T-helper 2 cell treated with Interferon-gamma antibody and Interleukin-4, amounts not matched to agents 100 ng/mL and 5 ng/mL, for 36 hours (primary cell): ENCODE results near the gene WNT6. TPM values are rescaled to one million over a fixed set of nuclear protein-coding genes. Genes with fewer than 3 reads are reported as not detected.

Experiments used
- intact Hi-C: fragments of 100-400 bp; cut with micrococcal nuclease; formaldehyde crosslinking; loops from one replicate; pipeline ENCODE4 v1.15.1; 2023
- total RNA-seq: library from RNA; stranded (reverse); gene quantifications from 2 replicates; pipeline ENCODE4 v1.2.3, GENCODE V29; 2022

The WNT6 gene
- 0.11 TPM in 1 of 2 replicates, not detected in the other for total RNA-seq

- intact Hi-C loops: no loop called here
Observed at GRCh38 chr2:218859556-218859987, at the start of gene WNT6. TSS of gene WNT6 (plus strand) at chr2:218859805. CDS start at chr2:218860038, 233 bp downstream.

DNA sequence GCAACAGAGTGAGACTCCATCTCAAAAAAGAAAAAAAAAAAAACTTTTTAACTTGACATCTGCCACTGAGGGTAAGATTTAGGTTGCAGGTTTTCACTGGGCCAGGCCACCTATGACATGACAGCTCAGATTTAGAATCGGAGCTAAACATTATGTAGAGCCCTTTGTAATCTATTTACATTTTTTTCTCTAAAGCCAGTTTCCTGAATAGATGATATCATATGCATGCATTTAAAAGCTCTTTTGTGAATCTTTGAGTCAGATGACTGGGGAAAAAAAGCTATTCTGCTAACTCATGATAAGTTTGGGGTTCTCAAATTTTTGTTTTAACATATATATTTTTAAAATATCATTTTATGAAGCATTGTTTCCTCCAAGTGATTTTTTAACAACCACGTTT lies 49.3 kb upstream of the WNT6 start:
- intact Hi-C loops: no loop called here

DNA sequence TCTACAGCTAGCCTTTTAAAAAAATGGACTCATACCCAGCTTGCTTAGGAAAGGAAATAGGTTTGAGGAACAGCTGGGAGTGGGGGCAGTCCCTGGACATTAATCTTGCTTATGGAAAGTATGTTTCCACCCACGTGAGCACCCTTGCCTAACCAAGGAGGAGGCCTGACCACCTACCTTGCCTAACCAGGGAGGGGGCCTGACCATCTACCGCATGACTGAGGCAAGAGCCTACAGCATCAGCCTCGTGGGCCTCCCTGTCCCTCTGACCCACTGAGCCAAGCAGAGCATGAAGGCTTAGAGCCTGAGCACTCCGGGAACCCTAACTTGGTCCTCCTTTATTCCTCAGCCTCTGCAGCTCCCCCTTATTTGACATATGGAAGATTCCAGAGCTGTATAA lies 48.2 kb upstream of the WNT6 start:
- intact Hi-C loops: no loop called here

DNA sequence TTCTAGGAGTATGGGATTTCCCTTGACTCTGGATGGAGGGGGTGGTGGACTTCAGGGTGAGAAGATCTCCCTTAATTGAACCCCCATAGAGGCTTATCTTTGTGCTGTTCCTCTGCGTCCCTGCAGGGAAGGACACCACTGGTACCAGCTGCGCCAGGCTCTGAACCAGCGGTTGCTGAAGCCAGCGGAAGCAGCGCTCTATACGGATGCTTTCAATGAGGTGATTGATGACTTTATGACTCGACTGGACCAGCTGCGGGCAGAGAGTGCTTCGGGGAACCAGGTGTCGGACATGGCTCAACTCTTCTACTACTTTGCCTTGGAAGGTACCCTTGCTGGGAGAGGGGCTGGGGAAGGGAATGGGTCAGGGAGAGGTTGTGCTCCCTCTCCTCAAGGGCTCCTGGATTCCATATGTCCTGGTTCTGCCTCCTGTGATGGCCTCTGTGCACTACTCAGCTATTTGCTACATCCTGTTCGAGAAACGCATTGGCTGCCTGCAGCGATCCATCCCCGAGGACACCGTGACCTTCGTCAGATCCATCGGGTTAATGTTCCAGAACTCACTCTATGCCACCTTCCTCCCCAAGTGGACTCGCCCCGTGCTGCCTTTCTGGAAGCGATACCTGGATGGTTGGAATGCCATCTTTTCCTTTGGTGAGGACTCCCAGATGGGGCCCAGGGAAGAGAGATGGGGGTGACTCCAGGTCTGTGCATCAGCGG lies 47.3 kb upstream of the WNT6 start:
- intact Hi-C loops: no loop called here

GRCh38 chr2:218812861-218813260 lies 46.7 kb upstream of the WNT6 start:
- intact Hi-C loops: no loop called here

GRCh38 chr2:218813771-218814460 lies 45.7 kb upstream of the WNT6 start:
- intact Hi-C loops: no loop called here

DNA sequence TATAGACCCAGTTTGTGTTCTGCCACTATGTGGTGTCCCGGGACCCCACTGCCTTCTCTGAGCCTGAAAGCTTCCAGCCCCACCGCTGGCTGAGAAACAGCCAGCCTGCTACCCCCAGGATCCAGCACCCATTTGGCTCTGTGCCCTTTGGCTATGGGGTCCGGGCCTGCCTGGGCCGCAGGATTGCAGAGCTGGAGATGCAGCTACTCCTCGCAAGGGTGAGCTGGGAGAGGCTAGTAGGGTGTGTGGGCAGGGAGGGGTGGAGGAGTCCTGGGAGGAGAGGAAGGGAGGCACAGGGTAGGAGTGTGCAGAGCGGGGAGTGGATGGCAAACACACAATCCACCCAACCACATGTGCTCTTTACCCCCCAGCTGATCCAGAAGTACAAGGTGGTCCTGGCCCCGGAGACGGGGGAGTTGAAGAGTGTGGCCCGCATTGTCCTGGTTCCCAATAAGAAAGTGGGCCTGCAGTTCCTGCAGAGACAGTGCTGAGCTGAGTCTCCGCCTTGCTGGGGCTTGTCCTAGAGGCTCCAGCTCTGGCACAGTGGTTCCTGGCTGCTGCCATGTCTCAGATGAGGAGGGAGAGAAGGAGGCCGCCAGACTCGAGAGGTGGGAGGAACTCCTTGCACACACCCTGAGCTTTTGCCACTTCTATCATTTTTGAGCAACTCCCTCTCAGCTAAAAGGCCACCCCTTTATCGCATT lies 44.9 kb upstream of the WNT6 start:
- intact Hi-C loops: no loop called here

DNA sequence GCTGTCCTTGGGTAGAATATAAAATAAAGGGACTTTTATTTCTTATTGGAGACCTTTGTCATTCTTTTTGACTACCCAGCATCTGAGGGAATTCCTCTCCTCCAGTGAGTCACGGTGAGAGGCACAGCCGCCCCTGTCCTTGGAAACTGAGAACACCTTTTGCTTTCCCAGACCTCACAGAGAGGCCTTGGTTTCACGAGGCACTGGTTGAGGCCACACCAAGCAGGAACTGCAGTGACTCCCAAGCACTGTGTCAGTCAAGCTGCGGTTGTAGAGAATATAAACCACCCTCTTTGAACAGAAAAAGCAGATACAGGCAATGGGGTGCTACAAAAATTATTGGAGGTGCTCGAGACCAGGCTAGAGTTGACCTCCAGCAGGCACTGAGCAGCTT lies 44.4 kb upstream of the WNT6 start:
- intact Hi-C loops: no loop called here

DNA sequence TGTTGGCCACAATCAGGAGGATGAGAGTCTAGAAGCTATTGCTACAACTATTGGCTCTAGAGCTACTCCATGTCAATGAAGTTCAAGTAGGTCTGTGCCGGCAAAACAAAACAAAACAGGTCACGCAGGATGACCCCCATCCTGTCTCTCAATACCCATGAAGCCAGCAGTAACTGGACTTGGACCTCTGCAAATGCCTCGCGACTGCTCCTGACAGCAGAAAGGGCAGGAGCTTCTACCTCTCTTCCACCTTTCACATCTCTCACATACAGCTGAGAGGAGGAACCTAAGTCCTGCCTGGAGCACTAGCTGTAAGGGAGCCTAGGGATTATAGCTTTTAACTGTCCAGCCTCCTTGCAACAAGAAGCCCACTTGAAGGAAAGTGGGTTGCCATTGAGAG lies 44.0 kb upstream of the WNT6 start:
- intact Hi-C loops: no loop called here

GRCh38 chr2:218816561-218817011 lies 43.0 kb upstream of the WNT6 start:
- intact Hi-C loops: no loop called here

DNA sequence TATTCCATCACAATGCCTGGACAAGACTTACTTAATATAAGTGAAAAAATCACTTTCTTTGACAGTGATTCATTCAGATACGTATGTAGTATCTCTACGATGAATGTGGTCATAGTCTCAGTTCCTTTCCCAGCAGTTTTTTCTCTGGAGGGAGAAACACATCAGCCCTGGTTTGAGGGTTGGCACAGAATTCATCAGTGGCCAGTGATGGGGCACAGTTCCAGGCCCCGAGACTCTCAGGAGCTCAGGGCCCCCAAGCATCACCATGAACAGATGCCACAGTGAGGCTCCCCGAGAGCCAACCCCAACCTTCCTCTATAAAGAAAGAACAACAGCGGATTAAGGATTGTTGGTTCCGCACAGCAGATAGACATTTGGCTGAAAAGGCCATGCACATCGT lies 40.5 kb upstream of the WNT6 start:
- intact Hi-C loops: no loop called here

- intact Hi-C loops: no loop called here
Observed at GRCh38 chr2:218820746-218821369, 38.7 kb upstream of the WNT6 start.

DNA sequence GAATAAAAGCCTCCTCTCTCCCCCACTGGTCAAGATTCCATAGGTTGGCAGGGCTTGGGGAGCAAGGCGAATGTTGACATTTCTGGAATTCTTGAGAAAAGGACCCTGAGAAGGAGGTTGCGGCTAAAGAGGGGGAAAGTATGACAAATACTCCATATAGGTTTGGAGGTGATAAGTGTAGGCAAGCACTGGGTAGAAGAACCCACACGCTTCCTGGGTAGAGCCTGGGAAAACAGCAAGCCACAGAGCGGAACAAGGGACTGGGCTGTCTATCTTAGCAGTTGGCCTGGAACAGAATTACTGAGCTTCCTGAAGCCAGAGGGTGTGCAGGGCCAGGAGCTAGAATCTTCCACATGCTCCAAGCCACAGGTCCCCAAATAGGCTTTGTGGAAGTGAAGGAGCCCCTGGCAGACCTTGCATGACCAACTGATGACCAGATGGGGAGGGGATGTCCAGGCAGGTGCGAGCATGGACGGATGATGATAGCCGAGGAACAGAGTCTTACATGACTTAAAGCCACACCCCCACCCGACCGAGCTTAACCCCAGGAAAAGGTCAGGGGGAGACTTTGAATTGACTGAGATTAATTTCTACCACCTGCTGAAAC lies 37.9 kb upstream of the WNT6 start:
- intact Hi-C loops: no loop called here

DNA sequence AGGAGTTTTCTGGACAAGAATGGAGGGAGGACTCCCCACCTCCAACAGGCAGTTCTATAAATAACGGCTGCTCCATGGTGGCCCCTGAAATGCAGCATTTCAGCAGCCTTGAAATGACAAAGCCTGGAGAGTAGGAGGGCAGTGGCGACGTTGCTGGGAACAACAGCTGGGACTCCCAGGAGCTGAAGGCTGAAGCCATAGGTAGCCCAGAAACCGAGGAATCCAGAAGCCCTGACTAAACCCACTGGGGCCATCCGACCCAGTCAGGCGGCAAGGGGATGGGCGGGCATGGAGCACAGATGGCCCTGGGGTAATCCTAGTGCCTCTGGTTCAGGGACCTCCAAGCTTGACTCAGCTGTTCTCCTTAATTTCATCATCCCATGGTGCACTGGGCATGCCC lies 37.0 kb upstream of the WNT6 start:
- intact Hi-C loops: no loop called here

- intact Hi-C loops: no loop called here
Observed at GRCh38 chr2:218823196-218823855, 36.3 kb upstream of the WNT6 start.

- intact Hi-C loops: no loop called here
Observed at GRCh38 chr2:218824004-218824403, 35.6 kb upstream of the WNT6 start.

GRCh38 chr2:218826791-218827190 lies 32.8 kb upstream of the WNT6 start:
- intact Hi-C loops: no loop called here

DNA sequence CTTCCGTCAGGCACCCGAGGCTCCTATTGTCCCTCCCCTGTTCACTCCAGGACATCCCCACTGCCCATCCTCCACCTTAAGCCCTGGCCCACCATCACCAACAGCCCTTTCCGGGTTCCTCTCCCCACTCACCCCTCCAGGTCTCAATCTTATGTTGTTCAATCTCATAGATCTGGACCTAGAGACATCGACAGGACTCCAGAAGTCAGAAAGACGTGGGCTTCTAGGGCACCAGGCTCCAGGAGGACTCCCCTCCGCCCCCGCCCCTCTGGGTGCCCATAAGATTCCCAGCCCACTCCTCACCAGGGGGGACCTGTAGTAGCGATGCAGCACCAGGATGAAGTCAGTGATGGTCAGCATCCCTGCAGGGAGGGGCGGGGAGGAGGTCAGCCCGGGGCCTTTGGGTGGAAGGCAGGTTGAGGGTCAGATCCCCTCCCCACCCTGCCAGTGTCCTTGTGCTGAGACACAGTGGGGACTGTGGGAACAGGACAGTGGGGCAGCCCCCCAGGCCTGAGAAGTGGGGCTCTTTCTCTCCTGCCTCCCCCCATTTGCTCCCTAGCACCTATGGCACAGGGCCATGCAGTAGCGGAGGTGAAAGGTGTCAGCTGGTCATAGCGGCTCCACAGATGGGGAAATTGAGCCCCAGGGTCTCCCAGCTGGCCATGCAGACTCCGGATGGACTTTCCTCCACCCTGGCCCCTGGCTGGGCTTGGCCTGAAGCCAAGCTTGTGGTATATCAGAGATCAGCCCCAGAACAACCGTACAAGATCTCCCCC lies 31.7 kb upstream of the WNT6 start:
- intact Hi-C loops: no loop called here

- intact Hi-C loops: no loop called here
Observed at GRCh38 chr2:218828477-218828778, 31.2 kb upstream of the WNT6 start.

- intact Hi-C loops: no loop called here
Observed at GRCh38 chr2:218829868-218830451, 29.6 kb upstream of the WNT6 start.
